GM12878 (cell line): Measurements from ENCODE around the gene HIVEP1. TPM values are rescaled to one million over a fixed set of nuclear protein-coding genes. Genes with fewer than 3 reads are reported as not detected.

ENCODE experiments used
- ATAC-seq: fragments of 200-7000 bp; cut with Tn5 transposase; 3 replicates; pipeline ENCODE4 v1.9.1; 2020; ENCODE audit warnings: mild to moderate bottlenecking, moderate library complexity
- BruUV-seq: library from RNA; stranded (reverse); fragments of 400-500 nt; replicated peaks from 2 replicates; lab custom pipeline; 2021; lab: Mats Ljungman, UMichigan
- CTCF ChIA-PET: fragments of 300-600 bp; sonication (Branson Sonifier 250); formaldehyde crosslinking; extraction: SDS; loops from one replicate; lab custom pipeline; 2021; ENCODE audit warnings: inconsistent platforms; lab: Yijun Ruan, JAX
- POLR2A ChIA-PET: fragments of 350-600 bp; formaldehyde crosslinking; extraction: SDS; loops from one replicate; lab custom pipeline; 2021; ENCODE audit warnings: inconsistent platforms; lab: Charles Lee
- RAD21 ChIA-PET: fragments of 300-600 bp; sonication (Branson Sonifier 250); formaldehyde crosslinking; loops from one replicate; lab custom pipeline; 2023; ENCODE audit warnings: antibody characterized with exemption; ENCODE audit not compliant: unreplicated experiment; lab: Charles Lee
- SMC1A ChIA-PET: fragments of 300-600 bp; sonication (Branson Sonifier 250); formaldehyde crosslinking; loops from one replicate; lab custom pipeline; 2023; ENCODE audit not compliant: unreplicated experiment, uncharacterized antibody; lab: Charles Lee
- DNase-seq: peaks from one replicate; pipeline ENCODE4 v3.0.0-alpha.2; 2011; ENCODE audit warnings: low read depth, low spot score
- FAIRE-seq: peaks from 3 replicates; lab custom pipeline; 2011; peaks lifted over from hg19 to GRCh38; lab: Jason Lieb, UNC
- H2AFZ ChIP-seq: 2 replicates; pipeline ENCODE4 v1.6.0; 2011; ENCODE audit warnings: low read depth, low read length, control low read depth; ENCODE audit not compliant: control insufficient read depth
- H3K27ac ChIP-seq: 2 replicates; pipeline ENCODE4 v1.5.1; 2011; ENCODE audit warnings: control low read depth; ENCODE audit not compliant: control insufficient read depth, insufficient read depth
- H3K27me3 ChIP-seq, 2 experiments: replicated peaks in 1 of 2; 2 replicates each; pipeline versions ENCODE4 v1.6.0 to v1.6.1; 2011; ENCODE audit warnings: low read length in 1 of 2; ENCODE audit not compliant: control insufficient read depth in 2 of 2, insufficient read depth in 2 of 2
- H3K36me3 ChIP-seq, 2 experiments: 2 replicates each; pipeline ENCODE4 v1.5.1; 2011; ENCODE audit warnings: low read length in 1 of 2; ENCODE audit not compliant: control insufficient read depth in 2 of 2, insufficient read depth in 2 of 2
- H3K4me1 ChIP-seq: 2 replicates; pipeline ENCODE4 v1.6.1; 2011; ENCODE audit warnings: mild to moderate bottlenecking, low read length, moderate library complexity, mixed read lengths; ENCODE audit not compliant: control insufficient read depth, insufficient read depth
- H3K4me2 ChIP-seq: 2 replicates; pipeline ENCODE4 v1.6.0; 2011; ENCODE audit warnings: control low read depth; ENCODE audit not compliant: control insufficient read depth, insufficient read depth
- H3K4me3 ChIP-seq: fragments of 200-600 bp; sonication (generic); 2 replicates; pipeline ENCODE4 v1.5.1; 2016
- H3K79me2 ChIP-seq: 2 replicates; pipeline ENCODE4 v1.6.0; 2011; ENCODE audit warnings: low read length; ENCODE audit not compliant: control insufficient read depth, insufficient read depth
- H3K9ac ChIP-seq: 2 replicates; pipeline ENCODE4 v1.8.0; 2011; ENCODE audit warnings: low read length, control low read depth, mixed read lengths; ENCODE audit not compliant: control insufficient read depth, insufficient read depth
- H3K9me3 ChIP-seq: replicated peaks from 3 replicates; pipeline ENCODE4 v1.5.1; 2011; ENCODE audit warnings: mild to moderate bottlenecking, low read length; ENCODE audit not compliant: control insufficient read depth, insufficient read depth
- H4K20me1 ChIP-seq: 2 replicates; pipeline ENCODE4 v1.6.0; 2011; ENCODE audit not compliant: control insufficient read depth, insufficient read depth
- BCL11A ChIP-seq: IDR thresholded peaks from 2 replicates; pipeline ENCODE4 v1.6.1; 2011; ENCODE audit warnings: low read depth, low read length
- CEBPB ChIP-seq, 2 experiments: fragments of 150-350 bp in 1 of 2; IDR thresholded peaks; 2 replicates each; pipeline ENCODE4 v1.6.1; 2012 to 2014; ENCODE audit warnings: low read depth in 2 of 2, low read length in 2 of 2, borderline replicate concordance in 1 of 2, inconsistent platforms in 1 of 2
- ELK1 ChIP-seq: IDR thresholded peaks from 2 replicates; pipeline ENCODE4 v1.6.1; 2012; ENCODE audit warnings: low read depth, low read length, improper control_type of control experiment
- IKZF1 ChIP-seq: fragments of 450-650 bp; conservative IDR thresholded peaks from 2 replicates; pipeline ENCODE4 v1.6.1; 2017; ENCODE audit warnings: antibody characterized with exemption, mild to moderate bottlenecking
- NFYB ChIP-seq: IDR thresholded peaks from 2 replicates; pipeline ENCODE4 v1.6.1; 2011; ENCODE audit warnings: low read depth, mild to moderate bottlenecking, low read length, improper control_type of control experiment, moderate library complexity; ENCODE audit not compliant: insufficient read depth
- POU2F2 ChIP-seq: IDR thresholded peaks from 3 replicates; pipeline ENCODE4 v1.6.1; 2011; ENCODE audit warnings: low read depth, mild to moderate bottlenecking, low read length, borderline replicate concordance
- REST ChIP-seq: IDR thresholded peaks from 2 replicates; pipeline ENCODE4 v1.6.1; 2012; ENCODE audit warnings: mild to moderate bottlenecking, low read depth, low read length
- RUNX3 ChIP-seq: IDR thresholded peaks from 2 replicates; pipeline ENCODE4 v1.6.1; 2012; ENCODE audit warnings: low read length, inconsistent platforms
- YY1 ChIP-seq: IDR thresholded peaks from 2 replicates; pipeline ENCODE4 v1.6.1; 2011; ENCODE audit warnings: low read depth, mild to moderate bottlenecking, low read length
- WGBS: methylation state at CpG from one replicate; pipeline ENCODE4 v1.1.6; 2016; ENCODE audit warnings: low lambda C conversion rate; ENCODE audit not compliant: insufficient replicate concordance, insufficient coverage; ENCODE audit errors: missing lambda C conversion rate; 5-methylcytosine and 5-hydroxymethylcytosine counted together
- in situ Hi-C: fragments of 300-500 bp; cut with MboI; formaldehyde crosslinking; loops from 9 replicates; pipeline ENCODE4 v1.14.3; 2018; ENCODE audit warnings: mixed read lengths
- intact Hi-C: fragments of 100-400 bp; cut with micrococcal nuclease; formaldehyde crosslinking; loops from one replicate; pipeline ENCODE4 v1.14.2; 2022; ENCODE audit not compliant: unreplicated experiment
- polyA plus RNA-seq, 11 experiments: library from polyadenylated mRNA; depleted of rRNA in 4 of 11; unstranded in 6 of 11; stranded (reverse) in 5 of 11; fragments of >200 nt; fragmentation: Nextera tagmentation in 4 of 11; fragmentation: Illumina TruSeq in 1 of 11; extraction: Ambion mirVana in 4 of 11; extraction: Trizol in 1 of 11; gene quantifications; 1 replicate in 1 of 11; 2 replicates in 10 of 11; pipeline versions ENCODE4 v1.2.1 to v1.2.3, GENCODE V29; 2011 to 2016; ENCODE audit warnings: inconsistent platforms in 2 of 11, missing spikeins in 2 of 11, low read depth in 1 of 11
- total RNA-seq, 4 experiments: library from RNA; depleted of rRNA in 3 of 4; stranded (reverse); fragments of >200 nt in 3 of 4; fragmentation: Illumina TruSeq in 1 of 4; extraction: Trizol in 1 of 4; gene quantifications; 2 replicates each; pipeline versions ENCODE4 v1.2.1 to v1.2.3, GENCODE V29; 2013 to 2021
- TF ChIP-seq, protein P1 (sequence below): fragments of 150-350 bp; IDR thresholded peaks from 2 replicates; pipeline ENCODE4 v1.6.1; 2016; ENCODE audit warnings: low read depth, low read length
- TF ChIP-seq, protein P2 (sequence below): IDR thresholded peaks from 2 replicates; pipeline ENCODE4 v1.6.1; 2011; ENCODE audit warnings: low read depth, low read length, improper control_type of control experiment, borderline replicate concordance

The HIVEP1 gene
- total and polyA plus RNA-seq, 10 of the 15 experiments (the other 5 are each of a cell fraction or from before 2014, with no cell fraction given), result 4.3 to 37.5 (median 21.6) TPM

DNA sequence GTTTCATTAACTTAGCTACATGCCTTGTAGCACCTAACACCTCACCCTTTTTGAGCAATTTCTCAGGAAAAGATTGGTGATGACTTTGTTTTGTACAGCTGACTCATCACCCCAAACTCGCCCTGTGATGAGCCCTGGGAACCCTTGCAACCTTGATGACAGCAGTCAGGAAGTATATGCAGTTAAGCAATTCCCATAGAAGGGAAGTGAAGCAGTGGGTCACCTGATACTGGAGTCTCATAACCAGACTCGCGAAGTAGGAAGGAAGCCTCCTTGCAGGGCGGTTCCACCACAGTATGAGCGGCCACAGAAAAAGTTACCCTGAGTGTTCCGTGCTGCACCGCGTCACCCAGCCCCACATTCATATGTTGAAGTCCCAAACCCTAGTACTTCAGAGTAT, 196.1 kb downstream of the HIVEP1 start:
- ChIA-PET RAD21 (no interaction called here), POLR2A (no interaction called here), SMC1A (no interaction called here), CTCF (no interaction called here)
- H3K27ac ChIP-seq, result no peak overlapping the region
- intact Hi-C loops (no loop called here), in situ Hi-C loops (no loop called here)
- no peaks in the 10 kb centered on the region for H3K9me3 ChIP-seq
- DNase-seq (no peak), FAIRE-seq (no peak), ATAC-seq (no peak)
- H3K27me3 ChIP-seq, result no peaks in the 10 kb centered on the region; a peak in 1 of 4 replicates
- no peaks in the 10 kb centered on the region; the same call in 1 of the 2 replicates for H3K4me1 ChIP-seq
- TF ChIP-seq, protein P1, sequence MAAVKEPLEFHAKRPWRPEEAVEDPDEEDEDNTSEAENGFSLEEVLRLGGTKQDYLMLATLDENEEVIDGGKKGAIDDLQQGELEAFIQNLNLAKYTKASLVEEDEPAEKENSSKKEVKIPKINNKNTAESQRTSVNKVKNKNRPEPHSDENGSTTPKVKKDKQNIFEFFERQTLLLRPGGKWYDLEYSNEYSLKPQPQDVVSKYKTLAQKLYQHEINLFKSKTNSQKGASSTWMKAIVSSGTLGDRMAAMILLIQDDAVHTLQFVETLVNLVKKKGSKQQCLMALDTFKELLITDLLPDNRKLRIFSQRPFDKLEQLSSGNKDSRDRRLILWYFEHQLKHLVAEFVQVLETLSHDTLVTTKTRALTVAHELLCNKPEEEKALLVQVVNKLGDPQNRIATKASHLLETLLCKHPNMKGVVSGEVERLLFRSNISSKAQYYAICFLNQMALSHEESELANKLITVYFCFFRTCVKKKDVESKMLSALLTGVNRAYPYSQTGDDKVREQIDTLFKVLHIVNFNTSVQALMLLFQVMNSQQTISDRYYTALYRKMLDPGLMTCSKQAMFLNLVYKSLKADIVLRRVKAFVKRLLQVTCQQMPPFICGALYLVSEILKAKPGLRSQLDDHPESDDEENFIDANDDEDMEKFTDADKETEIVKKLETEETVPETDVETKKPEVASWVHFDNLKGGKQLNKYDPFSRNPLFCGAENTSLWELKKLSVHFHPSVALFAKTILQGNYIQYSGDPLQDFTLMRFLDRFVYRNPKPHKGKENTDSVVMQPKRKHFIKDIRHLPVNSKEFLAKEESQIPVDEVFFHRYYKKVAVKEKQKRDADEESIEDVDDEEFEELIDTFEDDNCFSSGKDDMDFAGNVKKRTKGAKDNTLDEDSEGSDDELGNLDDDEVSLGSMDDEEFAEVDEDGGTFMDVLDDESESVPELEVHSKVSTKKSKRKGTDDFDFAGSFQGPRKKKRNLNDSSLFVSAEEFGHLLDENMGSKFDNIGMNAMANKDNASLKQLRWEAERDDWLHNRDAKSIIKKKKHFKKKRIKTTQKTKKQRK, result no peak
- TF ChIP-seq ELK1, result no peak
- TF ChIP-seq IKZF1, result no peak
- TF ChIP-seq RUNX3, result no peak
- TF ChIP-seq REST, result no peak
- no peak for TF ChIP-seq NFYB
- TF ChIP-seq BCL11A, result no peak
- TF ChIP-seq YY1, result no peak
- TF ChIP-seq, protein P2, sequence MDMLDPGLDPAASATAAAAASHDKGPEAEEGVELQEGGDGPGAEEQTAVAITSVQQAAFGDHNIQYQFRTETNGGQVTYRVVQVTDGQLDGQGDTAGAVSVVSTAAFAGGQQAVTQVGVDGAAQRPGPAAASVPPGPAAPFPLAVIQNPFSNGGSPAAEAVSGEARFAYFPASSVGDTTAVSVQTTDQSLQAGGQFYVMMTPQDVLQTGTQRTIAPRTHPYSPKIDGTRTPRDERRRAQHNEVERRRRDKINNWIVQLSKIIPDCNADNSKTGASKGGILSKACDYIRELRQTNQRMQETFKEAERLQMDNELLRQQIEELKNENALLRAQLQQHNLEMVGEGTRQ, result no peak
- TF ChIP-seq POU2F2, result no peak
- TF ChIP-seq CEBPB (IDR thresholded peaks at IDR 0.05; ENCODE audit: borderline replicate concordance in 1 of 2, low read depth in 2 of 2, low read length in 2 of 2), result no peak
- no peaks in the 10 kb centered on the region for H4K20me1 ChIP-seq
- H3K36me3 ChIP-seq, result no peaks in the 10 kb centered on the region
- H3K9ac ChIP-seq, result no peak overlapping the region
- no TSS peak for BruUV-seq
- H3K4me2 ChIP-seq, result no peak overlapping the region
- H2AFZ ChIP-seq, result no peak overlapping the region
- H3K4me3 ChIP-seq, result no peak overlapping the region
- H3K79me2 ChIP-seq, result no peaks in the 10 kb centered on the region
- 84% methylated on average over 8 of the region's 8 CpGs for WGBS
